ENCODE measurements around the gene TXNDC15.

Gene TXNDC15

DNA sequence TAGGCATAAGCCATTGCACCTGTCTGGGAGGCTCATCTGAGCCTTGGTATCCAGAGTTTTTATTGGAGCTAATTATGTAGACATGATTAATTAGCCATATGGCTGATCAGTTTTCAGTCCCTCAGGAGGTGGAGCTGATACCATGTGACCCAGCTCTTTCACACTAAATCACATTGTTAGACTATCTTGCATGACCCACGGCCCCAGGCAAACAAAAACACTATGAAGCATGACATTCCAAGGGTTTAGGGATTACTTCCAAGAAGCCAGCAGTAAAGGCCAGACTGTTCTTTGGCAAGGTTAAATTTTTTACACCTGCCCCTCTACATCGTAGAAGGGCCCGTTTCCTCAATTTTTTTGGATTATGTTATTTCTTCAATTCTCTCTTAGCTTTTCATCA lies 33.4 kb upstream of the TXNDC15 start:
- Histone ChIP-seq H3K27me3 (ENCODE audit: control insufficient read depth in 3 of 3, insufficient read depth in 3 of 3, low read depth in 1 of 3, low read length in 3 of 3) (no peaks in the 10 kb centered on the region), H4K8ac (ENCODE audit: low read depth, low read length) (no peak overlapping the region), H3K4ac (ENCODE audit: low read length) (no peak overlapping the region), H3K27ac (replicated peaks; ENCODE audit: low read length) (no peak overlapping the region), H3K18ac (ENCODE audit: low read length) (no peak overlapping the region), H4K91ac (ENCODE audit: low read depth, low read length, poor library complexity) (no peak overlapping the region), H3K9ac (ENCODE audit: low read depth, low read length, poor library complexity) (no peak overlapping the region), H2BK120ac (ENCODE audit: low read depth, low read length) (no peak overlapping the region), H2BK15ac (ENCODE audit: low read length) (no peak overlapping the region), H2AK5ac (ENCODE audit: low read depth, low read length) (no peak overlapping the region), H3K79me1 (ENCODE audit: low read depth, low read length) (no peaks in the 10 kb centered on the region), H3K4me2 (ENCODE audit: insufficient read depth, low read length, poor library complexity, severe bottlenecking) (no peak overlapping the region), H2BK5ac (ENCODE audit: low read length) (no peak overlapping the region), H2AFZ (ENCODE audit: low read length) (no peak overlapping the region), H3K4me1 (ENCODE audit: control insufficient read depth in 2 of 2, insufficient read depth in 1 of 2, low read depth in 1 of 2, low read length in 2 of 2) (peaks cover 0 to 2% of the 10 kb centered on the region in 2 donors), H3K14ac (ENCODE audit: low read length) (no peak overlapping the region), H2BK12ac (ENCODE audit: low read length) (no peak overlapping the region), H3K9me3 (replicated peaks in 1 of 2; ENCODE audit: control insufficient read depth in 2 of 2, insufficient read depth in 1 of 2, low read depth in 1 of 2, low read length in 2 of 2) (peaks cover 4 to 5% of the 10 kb centered on the region in 2 donors), H3K36me3 (replicated peaks in 1 of 2; ENCODE audit: control insufficient read depth in 2 of 2, insufficient read depth in 2 of 2, low read length in 2 of 2) (peaks cover 6 to 65% of the 10 kb centered on the region in 2 donors), H3K4me3 (ENCODE audit: low read length in 2 of 2) (no peak overlapping the region), H3K23ac (ENCODE audit: low read depth, low read length, poor library complexity) (no peak overlapping the region)
- no CpG with 5 or more reads among the region's 3 CpGs for WGBS, 2 donors (ENCODE audit: extremely low coverage in 2 of 2, insufficient read length in 2 of 2, insufficient replicate concordance in 1 of 2)
- no peak for DNase-seq (ENCODE audit: low spot score)

DNA sequence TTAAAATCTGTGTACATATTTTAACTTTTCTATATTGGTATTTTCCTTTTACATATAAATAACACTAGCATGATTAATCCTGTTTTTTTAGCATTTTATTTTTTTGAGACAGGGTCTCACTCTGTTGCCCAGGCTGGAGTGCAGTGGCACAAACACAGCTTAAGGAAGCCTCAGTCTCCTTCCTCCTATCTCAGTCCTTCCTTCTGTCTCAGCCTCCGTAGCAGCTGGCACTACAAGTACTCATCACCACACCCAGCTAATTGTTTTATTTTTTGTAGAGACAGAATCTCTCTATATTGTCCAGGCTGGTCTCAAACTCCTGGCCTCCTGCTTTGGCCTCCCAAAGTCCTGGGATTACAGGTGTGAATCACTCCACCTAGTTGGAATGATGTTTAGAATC lies 29.9 kb upstream of the TXNDC15 start:
- Histone ChIP-seq H3K79me1 (ENCODE audit: low read depth, low read length) (no peaks in the 10 kb centered on the region), H4K91ac (ENCODE audit: low read depth, low read length, poor library complexity) (no peak overlapping the region), H3K9ac (ENCODE audit: low read depth, low read length, poor library complexity) (no peak overlapping the region), H3K4me1 (ENCODE audit: control insufficient read depth in 2 of 2, insufficient read depth in 1 of 2, low read depth in 1 of 2, low read length in 2 of 2) (peaks cover 0 to 2% of the 10 kb centered on the region in 2 donors), H3K36me3 (replicated peaks in 1 of 2; ENCODE audit: control insufficient read depth in 2 of 2, insufficient read depth in 2 of 2, low read length in 2 of 2) (peaks cover 6 to 54% of the 10 kb centered on the region in 2 donors), H3K14ac (ENCODE audit: low read length) (no peak overlapping the region), H4K8ac (ENCODE audit: low read depth, low read length) (no peak overlapping the region), H3K18ac (ENCODE audit: low read length) (no peak overlapping the region), H2BK120ac (ENCODE audit: low read depth, low read length) (no peak overlapping the region), H3K23ac (ENCODE audit: low read depth, low read length, poor library complexity) (no peak overlapping the region), H3K27ac (replicated peaks; ENCODE audit: low read length) (no peak overlapping the region), H3K27me3 (ENCODE audit: control insufficient read depth in 3 of 3, insufficient read depth in 3 of 3, low read depth in 1 of 3, low read length in 3 of 3) (no peaks in the 10 kb centered on the region), H3K4me2 (ENCODE audit: insufficient read depth, low read length, poor library complexity, severe bottlenecking) (no peak overlapping the region), H2BK5ac (ENCODE audit: low read length) (no peak overlapping the region), H2AK5ac (ENCODE audit: low read depth, low read length) (no peak overlapping the region), H3K4ac (ENCODE audit: low read length) (no peak overlapping the region), H3K4me3 (ENCODE audit: low read length in 2 of 2) (no peak overlapping the region), H2BK12ac (ENCODE audit: low read length) (no peak overlapping the region), H2AFZ (ENCODE audit: low read length) (no peak overlapping the region), H2BK15ac (ENCODE audit: low read length) (no peak overlapping the region), H3K9me3 (replicated peaks in 1 of 2; ENCODE audit: control insufficient read depth in 2 of 2, insufficient read depth in 1 of 2, low read depth in 1 of 2, low read length in 2 of 2) (peaks cover 4 to 5% of the 10 kb centered on the region in 2 donors)
- DNase-seq (ENCODE audit: low spot score), result no peak
- WGBS, 2 donors (ENCODE audit: extremely low coverage in 2 of 2, insufficient read length in 2 of 2, insufficient replicate concordance in 1 of 2), result no CpG with 5 or more reads among the region's 1 CpG

DNA sequence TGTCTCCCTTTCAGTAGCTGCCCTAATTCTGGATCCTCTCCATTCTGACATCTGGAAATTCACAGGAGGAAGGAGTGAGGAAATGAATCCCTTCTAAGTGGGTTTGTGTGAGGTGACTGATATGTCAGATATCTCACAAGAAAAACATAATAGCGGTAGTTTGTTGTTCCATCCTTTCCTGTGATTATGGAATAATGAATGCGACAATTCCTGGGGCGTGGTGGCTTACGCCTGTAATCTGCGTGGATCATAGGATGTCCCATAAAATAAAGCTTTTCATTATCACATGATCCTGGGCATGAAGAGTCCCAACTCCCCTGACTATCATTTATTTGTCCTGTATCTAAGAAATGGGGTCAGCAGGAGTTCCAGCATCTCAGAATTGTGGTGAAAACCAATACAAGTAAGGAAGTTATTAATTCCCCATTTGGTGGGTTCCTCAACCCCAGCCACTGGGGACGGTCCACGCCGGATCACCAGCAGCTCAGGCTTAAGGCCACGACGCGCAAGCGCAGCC lies 28.8 kb upstream of the TXNDC15 start:
- H3K18ac ChIP-seq (ENCODE audit: low read length), result peak overlapping the region; percentile 100
- H2BK120ac ChIP-seq (ENCODE audit: low read depth, low read length), result no peak overlapping the region
- peaks cover under 1 to 54% of the 10 kb centered on the region in 2 donors for H3K36me3 ChIP-seq (replicated peaks in 1 of 2; ENCODE audit: control insufficient read depth in 2 of 2, insufficient read depth in 2 of 2, low read length in 2 of 2)
- no peaks in the 10 kb centered on the region for H3K79me1 ChIP-seq (ENCODE audit: low read depth, low read length)
- H4K91ac ChIP-seq (ENCODE audit: low read depth, low read length, poor library complexity), result no peak overlapping the region
- no peak overlapping the region for H3K14ac ChIP-seq (ENCODE audit: low read length)
- H3K9me3 ChIP-seq (replicated peaks in 1 of 2; ENCODE audit: control insufficient read depth in 2 of 2, insufficient read depth in 1 of 2, low read depth in 1 of 2, low read length in 2 of 2), result peaks cover 2 to 3% of the 10 kb centered on the region in 2 donors
- H3K4me2 ChIP-seq (ENCODE audit: insufficient read depth, low read length, poor library complexity, severe bottlenecking), result peak overlapping the region; percentile 49
- no peak overlapping the region for H3K9ac ChIP-seq (ENCODE audit: low read depth, low read length, poor library complexity)
- no CpG with 5 or more reads among the region's 12 CpGs for WGBS, 2 donors (ENCODE audit: extremely low coverage in 2 of 2, insufficient read length in 2 of 2, insufficient replicate concordance in 1 of 2)
- no peak overlapping the region for H2AK5ac ChIP-seq (ENCODE audit: low read depth, low read length)
- peak overlapping the region; percentile 98 for H3K27ac ChIP-seq (replicated peaks; ENCODE audit: low read length)
- no peak overlapping the region for H2BK15ac ChIP-seq (ENCODE audit: low read length)
- H3K27me3 ChIP-seq (ENCODE audit: control insufficient read depth in 3 of 3, insufficient read depth in 3 of 3, low read depth in 1 of 3, low read length in 3 of 3), result no peaks in the 10 kb centered on the region
- no peak overlapping the region for H2BK12ac ChIP-seq (ENCODE audit: low read length)
- no peak overlapping the region for H2BK5ac ChIP-seq (ENCODE audit: low read length)
- no peak overlapping the region for H3K4ac ChIP-seq (ENCODE audit: low read length)
- no peak for DNase-seq (ENCODE audit: low spot score)
- H3K4me1 ChIP-seq (ENCODE audit: control insufficient read depth in 2 of 2, insufficient read depth in 1 of 2, low read depth in 1 of 2, low read length in 2 of 2), result peaks cover 0 to 2% of the 10 kb centered on the region in 2 donors
- peak overlapping the region; percentile 99 for H3K23ac ChIP-seq (ENCODE audit: low read depth, low read length, poor library complexity)
- H4K8ac ChIP-seq (ENCODE audit: low read depth, low read length), result no peak overlapping the region
- peak overlapping the region; percentile 83 to 92 for H3K4me3 ChIP-seq (ENCODE audit: low read length in 2 of 2)
- peak overlapping the region; percentile 91 for H2AFZ ChIP-seq (ENCODE audit: low read length)

DNA sequence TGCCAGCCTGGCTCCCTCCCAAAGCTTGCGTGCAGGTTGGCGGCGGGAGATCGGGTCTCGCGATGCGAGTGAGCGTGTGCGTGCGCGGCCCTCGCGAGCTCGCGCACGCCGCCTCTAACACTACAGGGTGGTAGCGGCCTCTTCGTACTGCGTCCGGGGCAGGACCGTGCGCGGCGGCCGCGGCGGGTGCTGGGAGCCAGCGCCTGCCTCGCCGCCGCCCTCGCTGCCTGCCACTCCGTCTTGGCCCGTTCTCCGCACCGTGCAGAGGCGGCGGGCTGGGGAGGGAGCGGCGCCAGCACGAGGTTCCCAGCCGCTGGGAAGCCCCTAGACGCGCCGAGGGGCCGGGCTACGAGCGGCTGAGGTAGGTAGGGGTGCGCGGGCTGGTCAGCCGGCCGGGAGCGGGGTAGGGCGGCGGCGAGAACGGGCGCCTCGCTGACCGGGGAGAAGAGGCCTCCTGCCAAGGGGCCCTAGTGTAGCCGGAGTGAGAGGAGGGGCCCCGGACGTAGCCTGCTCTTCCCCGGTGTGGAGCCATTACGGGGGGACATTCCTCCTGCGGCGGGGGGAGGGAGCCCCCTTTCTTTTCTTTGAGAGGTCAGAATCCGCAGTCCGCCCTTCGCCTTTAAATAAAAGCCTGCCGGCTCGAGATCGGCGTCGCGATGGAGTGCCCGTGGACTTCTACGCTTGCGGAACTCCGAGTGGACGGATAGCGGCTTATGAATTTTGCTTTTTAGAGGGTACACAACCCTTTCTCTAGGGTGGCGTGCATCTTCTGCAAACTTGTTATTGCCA lies 28.1 kb upstream of the TXNDC15 start, which contains the start of gene C5orf24:
Gene C5orf24, plus strand, starts transcription at position 117 of the 789 bp plus-strand sequence. CDS start 8,933 bp downstream, outside the sequence.
- peak; percentile 81 for DNase-seq (ENCODE audit: low spot score)
- peak within 1 kb of the TSS; percentile 83 to 92 for H3K4me3 ChIP-seq (ENCODE audit: low read length in 2 of 2)
- H4K91ac ChIP-seq (ENCODE audit: low read depth, low read length, poor library complexity), result peak within 1 kb of the TSS; percentile 85
- H2AFZ ChIP-seq (ENCODE audit: low read length), result peak within 1 kb of the TSS; percentile 91
- H3K4me1 ChIP-seq (ENCODE audit: control insufficient read depth in 2 of 2, insufficient read depth in 1 of 2, low read depth in 1 of 2, low read length in 2 of 2), result peaks cover 0 to 2% of the 10 kb centered on the region in 2 donors
- H3K4me2 ChIP-seq (ENCODE audit: insufficient read depth, low read length, poor library complexity, severe bottlenecking), result peak within 1 kb of the TSS; percentile 49
- peak within 1 kb of the TSS; percentile 76 for H3K4ac ChIP-seq (ENCODE audit: low read length)
- H3K27me3 ChIP-seq (ENCODE audit: control insufficient read depth in 3 of 3, insufficient read depth in 3 of 3, low read depth in 1 of 3, low read length in 3 of 3), result no peaks in the 10 kb centered on the region
- peak within 1 kb of the TSS; percentile 89 for H3K14ac ChIP-seq (ENCODE audit: low read length)
- H3K79me1 ChIP-seq (ENCODE audit: low read depth, low read length), result no peaks in the 10 kb centered on the region
- peak within 1 kb of the TSS; percentile 97 for H2BK5ac ChIP-seq (ENCODE audit: low read length)
- peak within 1 kb of the TSS; percentile 58 for H2BK15ac ChIP-seq (ENCODE audit: low read length)
- H2BK12ac ChIP-seq (ENCODE audit: low read length), result no peak within 1 kb of the TSS
- peaks cover 1 to 54% of the 10 kb centered on the region in 2 donors for H3K36me3 ChIP-seq (replicated peaks in 1 of 2; ENCODE audit: control insufficient read depth in 2 of 2, insufficient read depth in 2 of 2, low read length in 2 of 2)
- no peaks in the 10 kb centered on the region for H3K9me3 ChIP-seq (replicated peaks in 1 of 2; ENCODE audit: control insufficient read depth in 2 of 2, insufficient read depth in 1 of 2, low read depth in 1 of 2, low read length in 2 of 2)
- peak within 1 kb of the TSS; percentile 99 for H3K23ac ChIP-seq (ENCODE audit: low read depth, low read length, poor library complexity)
- no CpG with 5 or more reads among the region's 84 CpGs for WGBS, 2 donors (ENCODE audit: extremely low coverage in 2 of 2, insufficient read length in 2 of 2, insufficient replicate concordance in 1 of 2)
- H4K8ac ChIP-seq (ENCODE audit: low read depth, low read length), result peak within 1 kb of the TSS; percentile 65
- peak within 1 kb of the TSS; percentile 100 for H3K18ac ChIP-seq (ENCODE audit: low read length)
- H2AK5ac ChIP-seq (ENCODE audit: low read depth, low read length), result no peak within 1 kb of the TSS
- H2BK120ac ChIP-seq (ENCODE audit: low read depth, low read length), result peak within 1 kb of the TSS; percentile 98
- H3K27ac ChIP-seq (replicated peaks; ENCODE audit: low read length), result peak within 1 kb of the TSS; percentile 98
- H3K9ac ChIP-seq (ENCODE audit: low read depth, low read length, poor library complexity), result peak within 1 kb of the TSS; percentile 97

Data from neuronal stem cell (in vitro differentiated cells).